Measurements from ENCODE around the gene TMPRSS11A.

The TMPRSS11A gene

GRCh38 chr4:67869580-67870190 lies 93.6 kb downstream of the TMPRSS11A start:
- no peak for DNase-seq (ENCODE audit: low spot score)

GRCh38 chr4:67861513-67861912 lies 101.8 kb downstream of the TMPRSS11A start:
- no peak for DNase-seq (ENCODE audit: low spot score)
